Measurements from ENCODE around the gene OR1S2. TPM values are rescaled to one million over a fixed set of nuclear protein-coding genes. Genes with fewer than 3 reads are reported as not detected.
"Not testable (repeated sequence)": the region's sequence is repeated elsewhere in the genome, so short reads cannot be mapped to it uniquely, and the experiment has no call there.

Gene OR1S2
- total RNA-seq, result not detected

- no peak for DNase-seq
These were observed at the start of gene OR1S2 for GRCh38 chr11:58204042-58204441. Gene OR1S2, minus strand, starts transcription at chr11:58204142. Its CDS starts 0 bp downstream, at chr11:58204142.

GRCh38 chr11:58243954-58244353, 40.0 kb upstream of the OR1S2 start:
- no peak for DNase-seq

- no peak for DNase-seq
These were observed 24.1 kb upstream of the OR1S2 start for GRCh38 chr11:58227956-58228615.

GRCh38 chr11:58222721-58223120, 18.8 kb upstream of the OR1S2 start:
- DNase-seq, result no peak

- DNase-seq, result no peak
These were observed 12.5 kb upstream of the OR1S2 start for GRCh38 chr11:58216476-58216875.

GRCh38 chr11:58212420-58212819, 8.5 kb upstream of the OR1S2 start, which contains the start of gene OR1S1:
Gene OR1S1, plus strand, starts transcription at chr11:58212720.
- not testable (repeated sequence) for DNase-seq

- no peak for DNase-seq
These were observed 4.7 kb downstream of the OR1S2 start for GRCh38 chr11:58199271-58199670.

- DNase-seq, result no peak
These were observed 8.0 kb downstream of the OR1S2 start for GRCh38 chr11:58195939-58196338.

GRCh38 chr11:58193391-58193790, 10.6 kb downstream of the OR1S2 start:
- no peak for DNase-seq

GRCh38 chr11:58192229-58192628, 11.7 kb downstream of the OR1S2 start:
- DNase-seq, result no peak

GRCh38 chr11:58188770-58189169, 15.2 kb downstream of the OR1S2 start, which contains the start of gene OR9Q2:
Gene OR9Q2, plus strand, starts transcription at chr11:58189070. Its CDS starts 1,421 bp downstream, at chr11:58190491.
- no peak for DNase-seq

GRCh38 chr11:58186938-58187337, 17.0 kb downstream of the OR1S2 start:
- DNase-seq, result no peak

- no peak for DNase-seq
These were observed 24.3 kb downstream of the OR1S2 start for GRCh38 chr11:58179648-58180047.

GRCh38 chr11:58178444-58178843, 25.5 kb downstream of the OR1S2 start:
- DNase-seq, result no peak

GRCh38 chr11:58177409-58178054, 26.4 kb downstream of the OR1S2 start:
- no peak for DNase-seq

GRCh38 chr11:58165504-58166106, 38.3 kb downstream of the OR1S2 start:
- no peak for DNase-seq

- DNase-seq, result no peak
These were observed 39.0 kb downstream of the OR1S2 start for GRCh38 chr11:58164990-58165389.

- DNase-seq, result no peak
These were observed 39.6 kb downstream of the OR1S2 start for GRCh38 chr11:58164389-58164788.
